Osteocyte (in vitro differentiated cells): ENCODE data around the gene UBE2U. TPM values are rescaled to one million over a fixed set of nuclear protein-coding genes. Genes with fewer than 3 reads are reported as not detected.

Experiments
- DNase-seq: peaks from one replicate; pipeline ENCODE4 v3.0.0; 2021; ENCODE audit warnings: mixed read lengths; ENCODE audit not compliant: unreplicated experiment; ENCODE audit errors: extremely low spot score
- H3K27ac Mint-ChIP-seq: one replicate; pipeline ENCODE4 v1.8.0; 2021; ENCODE audit warnings: mild to moderate bottlenecking, mixed read lengths; ENCODE audit not compliant: unreplicated experiment
- H3K27me3 Mint-ChIP-seq: one replicate; pipeline ENCODE4 v1.8.0; 2021; ENCODE audit warnings: mixed read lengths; ENCODE audit not compliant: unreplicated experiment
- H3K36me3 Mint-ChIP-seq: one replicate; pipeline ENCODE4 v1.8.0; 2021; ENCODE audit warnings: mixed read lengths; ENCODE audit not compliant: unreplicated experiment
- H3K4me1 Mint-ChIP-seq: one replicate; pipeline ENCODE4 v1.8.0; 2021; ENCODE audit warnings: mixed read lengths; ENCODE audit not compliant: unreplicated experiment
- H3K4me3 Mint-ChIP-seq: one replicate; pipeline ENCODE4 v1.8.0; 2021; ENCODE audit warnings: mild to moderate bottlenecking, moderate library complexity, mixed read lengths; ENCODE audit not compliant: unreplicated experiment
- H3K9me3 Mint-ChIP-seq: one replicate; pipeline ENCODE4 v1.8.0; 2021; ENCODE audit warnings: mixed read lengths; ENCODE audit not compliant: unreplicated experiment
- total RNA-seq: library from RNA; stranded (reverse); gene quantifications from 2 replicates; pipeline ENCODE4 v1.2.1, GENCODE V29; 2021
- TF ChIP-seq, protein P1 (sequence below): fragments of 200-600 bp; sonication (generic); IDR thresholded peaks from 2 replicates; pipeline ENCODE4 v1.5.0; 2021; ENCODE audit warnings: antibody characterized with exemption, mild to moderate bottlenecking, moderate library complexity

The UBE2U gene
- total RNA-seq, 1 donor from 2014 or later = not detected

DNA sequence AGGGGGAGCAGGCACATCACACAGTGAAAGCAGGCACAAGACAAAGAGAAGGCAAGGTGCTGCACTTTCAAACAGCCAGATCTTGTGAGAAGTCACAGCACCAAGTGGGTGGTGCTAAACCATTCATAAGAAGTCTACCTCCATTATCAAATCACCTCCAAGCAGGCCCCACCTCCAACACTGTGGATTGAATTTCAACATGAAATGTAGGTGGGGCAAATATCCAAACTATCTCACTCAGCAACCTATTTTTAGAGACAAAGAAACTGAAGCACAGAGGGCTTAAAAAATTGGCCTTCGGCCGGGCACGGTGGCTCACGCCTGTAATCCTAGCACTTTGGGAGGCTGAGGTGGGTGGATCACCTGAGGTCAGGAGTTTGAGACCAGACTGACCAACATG lies 90.4 kb downstream of the UBE2U start:
- no peak for DNase-seq
- Mint-ChIP-seq H3K36me3 (no peaks in the 10 kb centered on the region), H3K4me3 (no peak overlapping the region), H3K4me1 (no peaks in the 10 kb centered on the region), H3K27ac (no peak overlapping the region), H3K27me3 (peaks cover 51% of the 10 kb centered on the region), H3K9me3 (no peaks in the 10 kb centered on the region)
- TF ChIP-seq, protein P1, sequence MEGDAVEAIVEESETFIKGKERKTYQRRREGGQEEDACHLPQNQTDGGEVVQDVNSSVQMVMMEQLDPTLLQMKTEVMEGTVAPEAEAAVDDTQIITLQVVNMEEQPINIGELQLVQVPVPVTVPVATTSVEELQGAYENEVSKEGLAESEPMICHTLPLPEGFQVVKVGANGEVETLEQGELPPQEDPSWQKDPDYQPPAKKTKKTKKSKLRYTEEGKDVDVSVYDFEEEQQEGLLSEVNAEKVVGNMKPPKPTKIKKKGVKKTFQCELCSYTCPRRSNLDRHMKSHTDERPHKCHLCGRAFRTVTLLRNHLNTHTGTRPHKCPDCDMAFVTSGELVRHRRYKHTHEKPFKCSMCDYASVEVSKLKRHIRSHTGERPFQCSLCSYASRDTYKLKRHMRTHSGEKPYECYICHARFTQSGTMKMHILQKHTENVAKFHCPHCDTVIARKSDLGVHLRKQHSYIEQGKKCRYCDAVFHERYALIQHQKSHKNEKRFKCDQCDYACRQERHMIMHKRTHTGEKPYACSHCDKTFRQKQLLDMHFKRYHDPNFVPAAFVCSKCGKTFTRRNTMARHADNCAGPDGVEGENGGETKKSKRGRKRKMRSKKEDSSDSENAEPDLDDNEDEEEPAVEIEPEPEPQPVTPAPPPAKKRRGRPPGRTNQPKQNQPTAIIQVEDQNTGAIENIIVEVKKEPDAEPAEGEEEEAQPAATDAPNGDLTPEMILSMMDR = no peak

DNA sequence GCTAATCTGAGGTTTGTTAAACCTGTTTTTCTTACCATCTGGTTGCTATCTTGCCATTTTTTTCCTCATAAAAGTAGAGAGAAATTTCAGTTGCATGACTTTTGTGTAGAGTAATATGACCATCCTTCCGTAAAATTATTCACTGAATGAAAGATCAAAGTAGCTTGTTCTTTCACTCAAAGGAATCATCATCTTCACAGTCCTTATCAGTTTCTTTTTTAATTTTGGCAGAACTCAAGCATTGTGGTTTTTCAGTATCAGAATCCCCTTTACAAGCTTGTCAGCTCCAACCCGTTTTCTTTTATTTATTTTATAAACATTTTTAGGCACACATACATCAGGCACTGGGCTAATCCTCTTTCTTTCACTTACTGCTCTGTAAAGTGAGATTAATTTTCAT lies 91.7 kb downstream of the UBE2U start:
- Mint-ChIP-seq H3K4me3 (no peak overlapping the region), H3K36me3 (no peaks in the 10 kb centered on the region), H3K9me3 (no peaks in the 10 kb centered on the region), H3K27ac (no peak overlapping the region), H3K4me1 (no peaks in the 10 kb centered on the region), H3K27me3 (peaks cover 57% of the 10 kb centered on the region)
- TF ChIP-seq, protein P1 = no peak
- DNase-seq = no peak

GRCh38 chr1:64295561-64295960 lies 92.1 kb downstream of the UBE2U start:
- no peaks in the 10 kb centered on the region for H3K4me1 Mint-ChIP-seq
- no peaks in the 10 kb centered on the region for H3K9me3 Mint-ChIP-seq
- peaks cover 58% of the 10 kb centered on the region for H3K27me3 Mint-ChIP-seq
- H3K4me3 Mint-ChIP-seq = no peak overlapping the region
- TF ChIP-seq, protein P1 = no peak
- DNase-seq = no peak
- no peaks in the 10 kb centered on the region for H3K36me3 Mint-ChIP-seq
- H3K27ac Mint-ChIP-seq = no peak overlapping the region

- Mint-ChIP-seq H3K36me3 (no peaks in the 10 kb centered on the region), H3K4me1 (no peaks in the 10 kb centered on the region), H3K9me3 (no peaks in the 10 kb centered on the region), H3K27me3 (peaks cover 54% of the 10 kb centered on the region), H3K27ac (no peak overlapping the region), H3K4me3 (no peak overlapping the region)
- DNase-seq = no peak
- TF ChIP-seq, protein P1 = no peak
Observed at GRCh38 chr1:64296459-64296858, 93.0 kb downstream of the UBE2U start.

- H3K27me3 Mint-ChIP-seq = peaks cover 33% of the 10 kb centered on the region
- H3K27ac Mint-ChIP-seq = no peak overlapping the region
- H3K4me1 Mint-ChIP-seq = no peaks in the 10 kb centered on the region
- TF ChIP-seq, protein P1 = no peak
- DNase-seq = no peak
- no peak overlapping the region for H3K4me3 Mint-ChIP-seq
- H3K9me3 Mint-ChIP-seq = no peaks in the 10 kb centered on the region
- H3K36me3 Mint-ChIP-seq = no peaks in the 10 kb centered on the region
Observed at GRCh38 chr1:64302194-64302593, 98.8 kb downstream of the UBE2U start.
